HepG2 (cell line): ENCODE data around the gene BCAS4. TPM values are rescaled to one million over a fixed set of nuclear protein-coding genes. Genes with fewer than 3 reads are reported as not detected.
"Not testable (repeated sequence)": the region's sequence is repeated elsewhere in the genome, so short reads cannot be mapped to it uniquely, and the experiment has no call there.

ENCODE experiments used
- ATF6 ChIP-seq: sonication (generic); formaldehyde crosslinking; conservative IDR thresholded peaks from 2 replicates; pipeline ENCODE4 v1.4.0; 2020; ENCODE audit warnings: missing genetic modification reagents
- GTF2F1 ChIP-seq: fragments of 150-350 bp; IDR thresholded peaks from 2 replicates; pipeline ENCODE4 v1.6.1; 2014; ENCODE audit warnings: low read length
- HMG20A ChIP-seq: IDR thresholded peaks from 2 replicates; pipeline ENCODE4 v1.6.1; 2016; ENCODE audit warnings: borderline replicate concordance
- KDM3A ChIP-seq: IDR thresholded peaks from 2 replicates; pipeline ENCODE4 v1.6.1; 2018; ENCODE audit warnings: low read depth, missing compliant biosample characterization
- SOX6 ChIP-seq, 2 experiments: fragments of 450-650 bp in 1 of 2; sonication (generic) in 1 of 2; formaldehyde crosslinking in 1 of 2; IDR thresholded peaks; 2 replicates each; pipeline versions ENCODE4 v1.4.0 to v1.6.1; 2017 to 2020; ENCODE audit warnings: antibody characterized with exemption in 1 of 2, mild to moderate bottlenecking in 1 of 2, missing genetic modification reagents in 1 of 2
- SP140L ChIP-seq: sonication (generic); formaldehyde crosslinking; IDR thresholded peaks from 2 replicates; pipeline ENCODE4 v1.4.0; 2020; ENCODE audit warnings: missing genetic modification reagents, borderline replicate concordance
- ZHX1 ChIP-seq: sonication (generic); formaldehyde crosslinking; IDR thresholded peaks from 2 replicates; pipeline ENCODE4 v1.8.1; 2022; ENCODE audit warnings: low read depth, mild to moderate bottlenecking, missing genetic modification reagents
- ZNF280D ChIP-seq: sonication (generic); formaldehyde crosslinking; IDR thresholded peaks from 2 replicates; pipeline ENCODE4 v1.5.1; 2020; ENCODE audit warnings: mild to moderate bottlenecking, missing genetic modification reagents
- polyA plus RNA-seq, 8 experiments: library from polyadenylated mRNA; depleted of rRNA in 3 of 8; stranded (reverse) in 7 of 8; unstranded in 1 of 8; fragments of >200 nt; fragmentation: Illumina TruSeq in 4 of 8; extraction: Trizol in 4 of 8; gene quantifications; 2 replicates each; pipeline versions ENCODE4 v1.2.1 to v1.2.3, GENCODE V29; 2011 to 2016; ENCODE audit warnings: low read depth in 4 of 8, missing spikeins in 1 of 8, mixed read lengths in 1 of 8; ENCODE audit not compliant: insufficient read depth in 1 of 8
- total RNA-seq, 5 experiments: library from RNA; depleted of rRNA; stranded (reverse); fragments of >200 nt; fragmentation: Illumina TruSeq; extraction: Trizol; gene quantifications; 2 replicates each; pipeline ENCODE4 v1.2.3, GENCODE V29; 2016; ENCODE audit warnings: low read depth in 1 of 5
- TF ChIP-seq, protein P1 (sequence below): sonication (generic); formaldehyde crosslinking; IDR thresholded peaks from 2 replicates; pipeline ENCODE4 v1.9.0; 2021; ENCODE audit warnings: mild to moderate bottlenecking, missing genetic modification reagents
- TF ChIP-seq, protein P2 (sequence below): sonication (generic); formaldehyde crosslinking; IDR thresholded peaks from 2 replicates; pipeline ENCODE4 v1.4.0; 2020; ENCODE audit warnings: missing genetic modification reagents

BCAS4 gene
- total and polyA plus RNA-seq, 2 of the 13 experiments (the other 11 are each of a cell fraction or from before 2014, with no cell fraction given) = 7.2 to 8.0 TPM

DNA sequence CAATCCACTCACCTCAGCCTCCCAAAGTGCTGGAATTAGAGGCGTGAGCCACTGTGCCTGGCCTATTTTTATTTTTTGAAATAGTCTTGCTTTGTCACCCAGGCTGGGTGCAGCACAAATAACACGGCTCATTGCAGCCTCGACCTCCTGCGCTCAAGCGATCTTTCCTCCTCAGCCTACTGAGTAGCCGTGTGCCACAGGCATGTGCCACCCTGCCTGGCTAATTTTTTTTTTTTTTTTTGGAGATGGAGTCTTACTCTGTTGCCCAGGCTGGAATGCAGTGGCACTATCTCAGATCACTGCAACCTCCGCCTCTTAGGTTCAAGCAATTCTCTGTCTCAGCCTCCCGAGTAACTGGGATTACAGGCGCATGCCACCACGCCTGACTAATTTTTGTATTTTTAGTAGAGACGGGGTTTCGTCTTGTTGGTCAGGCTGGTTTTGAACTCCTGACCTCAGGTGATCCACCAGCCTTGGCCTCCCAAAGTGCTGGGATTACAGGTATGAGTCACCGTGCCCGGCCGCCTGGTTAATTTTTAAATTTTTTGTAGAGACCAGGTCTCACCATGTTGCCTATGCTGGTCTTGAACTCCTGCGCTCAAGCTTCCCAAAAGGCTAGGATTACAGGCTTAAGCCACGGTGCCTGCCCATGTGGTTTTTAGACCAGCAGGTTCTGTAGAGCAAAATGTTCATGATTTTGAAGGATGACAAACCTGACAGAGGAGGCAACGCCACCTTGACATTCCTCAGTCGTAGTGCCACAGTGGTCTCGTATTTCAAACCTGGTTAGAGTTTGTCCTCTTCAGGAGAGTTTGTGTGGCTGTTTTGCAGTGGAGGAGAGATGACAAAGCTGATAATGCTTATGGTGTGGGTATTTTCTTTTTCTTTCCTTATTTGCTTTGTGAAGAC lies 31.1 kb upstream of the BCAS4 start (continued):
- TF ChIP-seq ZNF280D = 0 out of 2 replicates have a peak, but pooled peaks have one; percentile 64
- 0 out of 2 replicates have a peak, but pooled peaks have one; percentile 54 for TF ChIP-seq KDM3A
- 0 out of 2 replicates have a peak, but pooled peaks have one; percentile 23 for TF ChIP-seq GTF2F1
- peak; percentile 41; the same call in 1 of the 2 replicates for TF ChIP-seq HMG20A (CRISPR knock-in tag)
- peak; percentile 77; the same call in 1 of the 2 replicates for TF ChIP-seq ZHX1 (CRISPR knock-in tag)
- TF ChIP-seq, protein P1, sequence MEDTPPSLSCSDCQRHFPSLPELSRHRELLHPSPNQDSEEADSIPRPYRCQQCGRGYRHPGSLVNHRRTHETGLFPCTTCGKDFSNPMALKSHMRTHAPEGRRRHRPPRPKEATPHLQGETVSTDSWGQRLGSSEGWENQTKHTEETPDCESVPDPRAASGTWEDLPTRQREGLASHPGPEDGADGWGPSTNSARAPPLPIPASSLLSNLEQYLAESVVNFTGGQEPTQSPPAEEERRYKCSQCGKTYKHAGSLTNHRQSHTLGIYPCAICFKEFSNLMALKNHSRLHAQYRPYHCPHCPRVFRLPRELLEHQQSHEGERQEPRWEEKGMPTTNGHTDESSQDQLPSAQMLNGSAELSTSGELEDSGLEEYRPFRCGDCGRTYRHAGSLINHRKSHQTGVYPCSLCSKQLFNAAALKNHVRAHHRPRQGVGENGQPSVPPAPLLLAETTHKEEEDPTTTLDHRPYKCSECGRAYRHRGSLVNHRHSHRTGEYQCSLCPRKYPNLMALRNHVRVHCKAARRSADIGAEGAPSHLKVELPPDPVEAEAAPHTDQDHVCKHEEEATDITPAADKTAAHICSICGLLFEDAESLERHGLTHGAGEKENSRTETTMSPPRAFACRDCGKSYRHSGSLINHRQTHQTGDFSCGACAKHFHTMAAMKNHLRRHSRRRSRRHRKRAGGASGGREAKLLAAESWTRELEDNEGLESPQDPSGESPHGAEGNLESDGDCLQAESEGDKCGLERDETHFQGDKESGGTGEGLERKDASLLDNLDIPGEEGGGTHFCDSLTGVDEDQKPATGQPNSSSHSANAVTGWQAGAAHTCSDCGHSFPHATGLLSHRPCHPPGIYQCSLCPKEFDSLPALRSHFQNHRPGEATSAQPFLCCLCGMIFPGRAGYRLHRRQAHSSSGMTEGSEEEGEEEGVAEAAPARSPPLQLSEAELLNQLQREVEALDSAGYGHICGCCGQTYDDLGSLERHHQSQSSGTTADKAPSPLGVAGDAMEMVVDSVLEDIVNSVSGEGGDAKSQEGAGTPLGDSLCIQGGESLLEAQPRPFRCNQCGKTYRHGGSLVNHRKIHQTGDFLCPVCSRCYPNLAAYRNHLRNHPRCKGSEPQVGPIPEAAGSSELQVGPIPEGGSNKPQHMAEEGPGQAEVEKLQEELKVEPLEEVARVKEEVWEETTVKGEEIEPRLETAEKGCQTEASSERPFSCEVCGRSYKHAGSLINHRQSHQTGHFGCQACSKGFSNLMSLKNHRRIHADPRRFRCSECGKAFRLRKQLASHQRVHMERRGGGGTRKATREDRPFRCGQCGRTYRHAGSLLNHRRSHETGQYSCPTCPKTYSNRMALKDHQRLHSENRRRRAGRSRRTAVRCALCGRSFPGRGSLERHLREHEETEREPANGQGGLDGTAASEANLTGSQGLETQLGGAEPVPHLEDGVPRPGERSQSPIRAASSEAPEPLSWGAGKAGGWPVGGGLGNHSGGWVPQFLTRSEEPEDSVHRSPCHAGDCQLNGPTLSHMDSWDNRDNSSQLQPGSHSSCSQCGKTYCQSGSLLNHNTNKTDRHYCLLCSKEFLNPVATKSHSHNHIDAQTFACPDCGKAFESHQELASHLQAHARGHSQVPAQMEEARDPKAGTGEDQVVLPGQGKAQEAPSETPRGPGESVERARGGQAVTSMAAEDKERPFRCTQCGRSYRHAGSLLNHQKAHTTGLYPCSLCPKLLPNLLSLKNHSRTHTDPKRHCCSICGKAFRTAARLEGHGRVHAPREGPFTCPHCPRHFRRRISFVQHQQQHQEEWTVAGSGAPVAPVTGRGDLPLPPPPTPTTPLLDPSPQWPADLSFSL (CRISPR knock-in tag) = peak; percentile 67; the same call in 1 of the 2 replicates
- 0 out of 2 replicates have a peak, but pooled peaks have one; percentile 33 for TF ChIP-seq ATF6 (CRISPR knock-in tag)
- TF ChIP-seq, protein P2, sequence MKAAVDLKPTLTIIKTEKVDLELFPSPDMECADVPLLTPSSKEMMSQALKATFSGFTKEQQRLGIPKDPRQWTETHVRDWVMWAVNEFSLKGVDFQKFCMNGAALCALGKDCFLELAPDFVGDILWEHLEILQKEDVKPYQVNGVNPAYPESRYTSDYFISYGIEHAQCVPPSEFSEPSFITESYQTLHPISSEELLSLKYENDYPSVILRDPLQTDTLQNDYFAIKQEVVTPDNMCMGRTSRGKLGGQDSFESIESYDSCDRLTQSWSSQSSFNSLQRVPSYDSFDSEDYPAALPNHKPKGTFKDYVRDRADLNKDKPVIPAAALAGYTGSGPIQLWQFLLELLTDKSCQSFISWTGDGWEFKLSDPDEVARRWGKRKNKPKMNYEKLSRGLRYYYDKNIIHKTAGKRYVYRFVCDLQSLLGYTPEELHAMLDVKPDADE (CRISPR knock-in tag) = 0 out of 2 replicates have a peak, but pooled peaks have one; percentile 22
- TF ChIP-seq SOX6 (IDR thresholded peaks at IDR 0.05) = not testable (repeated sequence)
- TF ChIP-seq SOX6 (CRISPR knock-in tag; IDR thresholded peaks at IDR 0.05) = peak; percentile 51; the same call in 1 of the 2 replicates
- peak; percentile 57; the same call in 1 of the 2 replicates for TF ChIP-seq SP140L
